RKO (cell line): Measurements from ENCODE around the gene GLIS2.

Source experiments
- DNase-seq: peaks from one replicate; pipeline ENCODE4 v3.0.0-alpha.2; 2016; ENCODE audit warnings: low spot score

GLIS2 gene

DNA sequence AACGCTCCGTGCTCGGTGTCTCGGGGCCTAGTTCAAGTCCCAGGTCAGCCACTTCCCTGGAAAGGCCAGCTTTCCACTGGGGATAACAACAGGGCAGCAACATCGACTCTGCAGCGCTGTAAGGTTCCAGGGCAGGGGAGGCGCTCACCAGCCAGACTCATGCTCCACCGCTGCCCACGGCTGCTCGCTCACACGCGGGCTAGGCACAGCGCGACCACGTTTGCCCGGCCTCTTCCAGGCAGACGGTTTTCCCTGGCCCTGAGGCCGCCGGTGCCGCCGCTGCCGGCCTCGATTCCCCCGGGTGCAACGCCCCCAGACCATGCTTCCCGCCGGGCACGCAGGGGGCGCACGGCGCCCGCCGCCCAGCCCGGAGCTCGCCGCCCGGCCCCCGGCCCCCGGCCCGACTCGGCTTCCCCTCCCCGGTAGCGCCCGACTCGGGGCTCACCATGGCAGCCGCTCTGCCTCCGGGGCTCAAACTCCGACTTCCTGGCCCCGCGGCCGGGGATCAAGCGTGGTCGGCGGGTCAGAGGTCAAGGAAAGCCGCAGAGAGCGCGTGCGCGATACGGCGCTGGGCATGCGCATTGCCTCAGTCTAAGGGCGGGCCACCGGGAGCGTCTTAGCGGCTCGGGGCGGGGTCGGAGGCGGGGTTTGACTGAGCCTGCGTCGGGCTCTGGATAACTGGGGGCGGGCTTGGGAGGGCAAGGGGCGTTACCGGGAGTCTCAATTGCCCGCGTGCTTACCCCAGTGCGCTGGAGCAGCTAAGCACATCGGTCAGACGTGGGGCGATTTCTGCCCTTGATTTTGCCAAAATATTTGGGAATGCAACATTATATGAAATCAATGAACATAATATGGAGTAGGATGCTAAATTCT is 35.2 kb downstream of the GLIS2 start, which contains the start of gene PAM16:
TSS of gene PAM16 (minus strand) at position 535 of the 873 bp plus-strand sequence. CDS start at position 448, 87 bp downstream.
- DNase-seq, result peak; percentile 94

DNA sequence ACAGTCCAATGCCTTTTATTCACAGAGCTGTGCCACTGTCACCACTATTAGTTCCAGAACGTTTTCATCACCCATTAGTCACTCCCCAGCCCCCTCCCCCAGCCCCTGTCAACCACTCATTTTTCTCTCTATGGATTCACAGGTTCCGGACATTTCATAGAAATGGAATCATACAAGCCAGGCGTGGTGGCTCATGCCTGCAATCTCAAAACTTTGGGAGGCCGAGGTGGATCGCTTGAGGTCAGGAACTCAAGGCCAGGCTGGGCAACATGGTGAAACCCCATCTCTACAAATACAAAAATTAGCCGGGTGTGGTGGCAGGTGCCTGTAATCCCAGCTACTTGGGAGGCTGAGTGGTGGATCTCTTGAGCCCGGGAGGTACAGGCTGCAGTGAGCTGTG is 36.0 kb downstream of the GLIS2 start:
- DNase-seq, result peak; percentile 87

DNA sequence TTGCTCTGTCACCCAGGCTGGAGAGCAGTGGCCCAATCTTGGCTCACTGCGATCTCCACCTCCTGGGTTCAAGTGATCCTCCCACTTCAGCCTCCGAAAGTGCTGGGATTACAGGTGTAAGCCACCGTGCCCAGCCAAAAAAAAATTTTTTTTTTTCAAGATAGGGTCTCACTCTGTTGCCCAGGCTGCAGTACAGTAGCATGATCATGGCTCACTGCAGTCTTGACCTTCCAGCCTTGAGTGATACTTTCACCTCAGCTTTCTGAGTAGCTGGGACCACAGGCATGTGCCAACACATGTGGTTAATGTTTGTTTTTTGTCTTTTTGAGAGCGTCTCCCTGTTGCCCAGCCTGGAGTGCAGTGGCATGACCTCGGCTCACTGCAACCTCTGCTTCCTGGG is 37.0 kb downstream of the GLIS2 start:
- DNase-seq, result no peak

DNA sequence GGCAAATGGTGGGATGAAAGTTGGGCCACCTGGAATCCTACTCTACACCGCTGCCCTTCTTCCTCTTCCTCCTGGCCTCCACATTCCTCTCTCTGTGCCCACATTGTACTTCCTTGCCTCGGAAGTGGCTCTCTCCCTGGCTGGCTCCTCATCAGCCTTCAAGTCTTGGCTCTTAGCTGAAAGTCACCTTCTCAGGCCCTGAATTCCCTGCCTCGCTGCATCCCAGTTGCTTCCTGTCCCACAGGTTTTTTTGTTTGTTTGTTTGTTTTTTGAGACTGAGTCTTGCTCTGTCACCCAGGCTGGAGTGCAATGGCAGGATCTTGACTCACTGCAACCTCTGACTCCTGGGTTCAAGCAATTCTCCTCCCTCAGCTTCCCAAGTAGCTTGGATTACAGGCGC is 37.8 kb downstream of the GLIS2 start:
- DNase-seq, result no peak

DNA sequence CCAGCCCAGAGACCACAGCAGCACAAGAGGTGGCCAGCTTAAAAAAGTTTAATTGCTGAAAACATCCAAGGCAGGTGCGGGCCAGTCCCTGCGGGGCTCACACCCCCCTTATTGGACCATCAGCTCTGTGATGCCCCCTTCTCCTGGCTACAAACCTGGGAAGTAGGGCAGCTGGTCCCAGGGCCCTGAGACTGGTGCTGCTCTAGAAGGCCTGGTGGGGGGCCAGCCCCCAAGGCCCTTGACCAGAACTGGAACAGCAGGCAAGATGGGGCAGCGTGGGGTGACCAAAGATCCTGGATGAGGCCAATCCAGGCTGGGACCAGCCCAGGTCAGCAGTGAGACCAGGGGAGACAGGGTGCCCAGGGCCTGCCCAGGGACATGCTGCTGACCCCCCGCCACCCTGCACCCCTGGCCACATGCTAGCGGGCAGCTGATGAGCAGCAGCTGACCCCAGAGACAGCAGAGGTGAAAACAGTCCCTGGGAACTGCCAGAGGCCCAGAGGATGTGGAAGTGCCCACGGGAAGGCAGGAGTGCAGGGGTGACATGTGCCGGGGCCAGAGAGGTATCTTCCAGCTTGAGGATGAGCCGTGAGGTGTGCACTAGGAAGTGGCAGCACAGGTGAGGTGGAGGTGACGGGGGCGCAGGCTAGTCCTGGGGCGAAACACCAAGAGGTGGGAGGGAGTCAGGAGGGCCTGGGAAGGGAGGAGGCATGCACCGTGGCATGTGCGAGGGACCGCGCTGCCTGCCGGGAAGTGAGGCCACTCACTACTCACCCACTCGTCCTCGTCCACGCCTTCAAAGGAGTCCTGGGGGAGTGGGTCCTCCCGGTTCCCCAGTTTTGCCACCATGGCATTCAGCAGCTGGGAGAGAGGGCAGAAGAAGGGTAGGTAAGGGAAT is 38.9 kb downstream of the GLIS2 start:
- DNase-seq, result no peak

DNA sequence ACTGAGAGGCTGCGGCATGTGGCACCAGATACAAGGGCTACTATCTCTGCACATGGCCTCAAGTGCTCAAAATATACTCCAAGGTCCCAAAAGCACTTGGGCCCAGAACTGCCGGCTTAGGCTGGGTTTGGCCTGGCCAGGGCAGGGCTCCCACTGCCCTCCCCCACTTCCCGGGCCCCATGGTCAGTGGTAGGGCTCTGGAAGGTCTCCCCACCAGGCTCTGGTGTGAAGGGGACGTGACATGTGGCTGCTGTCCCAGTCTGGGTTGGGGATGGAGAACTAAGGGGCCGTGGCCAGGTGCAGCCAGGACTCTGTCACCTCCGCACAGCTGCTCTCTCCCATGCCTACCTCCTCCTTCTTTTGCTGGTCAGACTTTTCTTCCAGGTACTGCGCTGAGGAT is 41.0 kb downstream of the GLIS2 start:
- DNase-seq, result no peak

DNA sequence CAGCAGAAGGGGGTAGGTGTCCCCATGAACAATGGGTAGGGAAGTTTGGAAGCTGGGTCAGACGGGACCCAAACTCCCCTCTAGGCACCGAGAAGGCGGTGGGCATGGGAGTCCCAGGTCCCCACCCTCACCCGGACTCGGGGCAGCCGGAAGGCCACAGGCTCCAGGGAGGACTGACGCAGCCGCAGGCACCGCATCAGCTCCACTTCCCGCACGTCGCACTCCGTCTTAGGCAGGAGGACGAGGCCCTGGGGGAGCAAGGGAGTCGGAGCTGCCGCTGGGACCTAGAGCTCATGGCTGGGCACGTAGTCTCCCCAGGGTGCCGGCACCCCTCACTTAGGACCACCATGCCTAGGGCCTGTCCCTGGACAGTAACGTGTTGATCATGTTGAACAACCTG is 42.4 kb downstream of the GLIS2 start:
- DNase-seq, result no peak

DNA sequence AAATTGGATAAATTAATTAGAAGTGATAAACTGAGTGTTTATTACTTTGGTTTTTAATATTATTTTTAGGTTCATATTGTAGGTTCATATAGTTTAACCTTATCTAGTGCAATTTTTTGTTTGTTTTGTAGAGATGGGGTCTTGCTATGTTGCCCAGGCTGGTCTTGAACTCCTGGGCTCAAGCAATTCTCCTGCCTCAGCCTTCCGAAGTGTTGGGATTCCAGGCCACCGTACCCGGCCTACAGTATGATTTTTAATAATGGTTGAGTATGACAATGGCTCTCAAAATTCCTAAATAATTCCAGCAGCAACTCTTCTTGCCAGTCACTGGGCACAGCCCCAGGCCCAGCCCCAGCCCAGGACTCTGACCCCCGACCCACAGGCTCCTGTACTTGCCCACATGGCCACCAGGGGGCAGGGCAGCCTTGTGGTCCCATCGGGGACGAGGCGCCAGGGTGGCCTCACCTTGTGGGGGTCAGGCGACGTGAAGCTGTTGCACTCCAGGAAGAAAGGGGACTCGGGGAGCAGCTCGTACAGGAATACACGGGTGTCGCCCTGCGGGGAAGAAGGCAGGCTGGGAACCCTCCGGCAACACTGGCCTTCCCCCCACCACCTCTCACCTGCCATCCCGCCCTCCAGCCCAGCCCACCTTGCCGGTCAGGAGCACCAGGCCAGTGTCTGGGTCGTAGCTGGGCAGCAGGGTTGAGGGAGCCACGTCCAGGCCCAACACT is 43.1 kb downstream of the GLIS2 start:
- no peak for DNase-seq

DNA sequence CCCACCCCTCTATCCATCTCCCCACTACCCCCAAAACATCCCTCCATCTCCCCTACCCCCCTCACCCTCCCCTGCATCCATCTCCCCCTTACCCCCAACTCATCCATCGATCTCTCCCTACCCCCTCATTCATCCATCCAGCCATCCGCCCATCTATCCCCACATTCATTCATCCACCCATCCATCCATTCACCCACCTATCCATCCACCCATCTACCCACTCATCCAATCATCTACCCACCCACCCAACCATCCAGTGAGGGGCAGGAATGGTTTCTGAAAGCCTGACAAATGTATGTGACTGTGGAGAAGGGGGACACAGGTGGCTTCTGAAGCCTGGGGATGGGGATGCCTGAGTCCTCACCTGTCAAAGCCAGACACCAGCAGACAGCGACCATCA is 44.0 kb downstream of the GLIS2 start:
- DNase-seq, result no peak

DNA sequence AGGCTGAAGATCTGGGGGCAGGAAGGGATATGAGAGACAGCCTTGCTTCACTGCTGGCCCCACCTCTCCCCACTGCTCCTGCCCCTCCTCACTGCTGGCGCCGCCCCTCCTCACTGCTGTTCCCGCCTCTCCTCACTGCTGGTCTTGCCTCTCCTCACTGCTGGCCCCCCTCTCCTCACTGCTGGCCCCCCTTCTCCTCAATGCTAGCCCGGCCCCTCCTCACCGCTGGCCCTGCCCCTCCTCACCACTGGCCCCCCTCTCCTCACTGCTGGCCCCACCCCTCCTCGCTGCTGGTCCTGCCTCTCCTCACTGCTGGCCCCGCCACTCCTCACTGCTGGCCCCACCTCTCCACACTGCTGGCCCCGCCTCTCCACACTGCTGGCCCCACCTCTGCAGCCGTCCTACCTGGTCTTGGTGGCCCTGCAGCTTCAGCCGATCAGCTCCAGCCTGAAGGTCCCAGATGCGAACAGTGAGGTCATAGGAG is 44.7 kb downstream of the GLIS2 start:
- DNase-seq, result no peak

DNA sequence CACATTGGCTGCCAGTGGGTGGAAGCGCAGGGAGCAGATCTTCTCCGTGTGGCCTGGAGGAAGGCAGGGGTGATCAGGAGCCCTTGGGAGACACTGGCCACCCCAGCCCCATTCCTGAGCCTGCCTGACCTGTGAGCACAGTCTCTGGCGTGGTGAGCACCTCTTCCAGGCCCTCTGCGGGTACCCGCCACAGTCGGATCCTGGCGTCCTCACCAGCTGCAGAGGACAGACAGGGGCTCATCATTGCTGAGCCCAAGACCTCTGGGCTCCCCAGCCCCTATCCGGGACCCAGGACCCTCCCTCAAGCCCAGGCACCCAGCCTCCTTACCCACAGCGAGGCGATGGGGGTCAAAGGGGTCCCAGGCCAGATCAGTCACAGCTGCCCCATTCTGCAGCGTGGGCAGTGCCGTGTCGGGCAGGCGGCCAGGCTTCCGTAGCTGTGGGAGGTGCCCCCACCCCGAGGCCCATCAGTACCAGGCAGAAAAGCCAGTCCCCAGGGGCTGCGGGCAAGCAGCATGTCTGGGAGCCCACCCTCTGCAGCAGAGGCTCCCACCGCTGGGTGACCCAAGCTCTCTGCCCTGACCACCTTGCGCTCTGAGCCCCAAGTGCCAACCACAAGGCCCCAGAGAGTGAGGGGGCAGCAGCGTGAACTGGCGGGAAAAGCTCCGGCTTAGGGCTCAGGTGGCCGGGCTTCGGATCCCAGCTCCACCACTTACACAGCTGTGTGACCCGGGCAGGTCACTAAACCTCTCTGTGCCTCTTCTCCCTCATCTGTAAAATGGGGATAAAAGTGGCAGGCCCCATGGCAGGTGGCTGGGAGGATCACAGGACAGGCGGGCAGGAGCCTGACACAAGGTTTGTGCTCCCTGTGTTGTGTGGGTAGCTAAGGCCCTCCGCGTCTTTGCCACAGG is 45.4 kb downstream of the GLIS2 start:
- no peak for DNase-seq

DNA sequence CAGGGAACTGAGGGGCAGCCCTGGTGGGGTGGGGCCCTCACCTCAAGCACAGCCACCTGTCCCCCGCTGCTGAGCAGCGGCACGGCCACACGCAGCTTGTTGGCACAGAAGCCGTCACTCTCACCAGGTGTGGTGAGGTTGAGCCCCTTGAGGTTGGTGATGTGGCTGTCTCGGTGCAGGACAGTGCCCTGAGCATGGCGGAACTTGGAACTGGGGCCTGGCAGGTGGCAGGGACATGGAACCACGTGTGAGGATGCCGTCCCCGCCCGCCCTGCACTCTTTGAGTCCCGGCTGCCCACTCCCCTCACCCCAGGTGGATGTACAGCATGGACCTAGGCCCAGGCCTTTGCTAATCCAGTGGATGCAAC is 46.1 kb downstream of the GLIS2 start:
- no peak for DNase-seq

DNA sequence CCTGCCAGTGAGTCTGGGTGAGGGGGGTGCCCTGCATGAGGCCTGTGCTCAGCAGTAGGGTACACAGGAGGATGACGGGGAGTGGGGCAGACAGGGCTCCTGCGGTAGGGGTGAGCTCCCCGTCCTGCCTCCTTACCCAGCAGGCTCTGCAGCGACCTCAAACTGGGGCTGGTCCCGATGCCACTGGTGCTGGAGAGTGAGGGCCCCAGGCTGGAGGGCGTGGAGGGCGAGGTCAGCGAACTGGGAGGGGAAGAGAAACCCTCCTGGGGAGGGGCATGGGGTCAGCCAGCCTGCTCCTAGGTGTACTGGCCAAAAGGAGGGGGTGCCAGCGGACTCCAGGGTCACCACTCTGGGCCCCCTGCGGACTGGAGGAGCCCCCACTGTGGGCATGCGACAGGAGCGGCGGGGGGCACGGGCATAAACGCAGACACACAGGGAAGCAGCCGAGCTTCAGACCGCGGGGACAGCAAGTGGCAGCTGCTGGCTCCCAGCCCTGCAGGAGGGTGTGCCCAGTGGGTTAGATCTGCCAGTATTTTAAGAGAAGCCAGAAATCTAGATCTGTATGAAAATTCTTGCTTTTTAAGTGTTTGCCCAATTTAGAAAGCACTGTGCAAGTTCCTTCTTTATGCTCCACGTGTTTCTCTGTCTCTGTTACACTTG is 46.7 kb downstream of the GLIS2 start:
- no peak for DNase-seq

DNA sequence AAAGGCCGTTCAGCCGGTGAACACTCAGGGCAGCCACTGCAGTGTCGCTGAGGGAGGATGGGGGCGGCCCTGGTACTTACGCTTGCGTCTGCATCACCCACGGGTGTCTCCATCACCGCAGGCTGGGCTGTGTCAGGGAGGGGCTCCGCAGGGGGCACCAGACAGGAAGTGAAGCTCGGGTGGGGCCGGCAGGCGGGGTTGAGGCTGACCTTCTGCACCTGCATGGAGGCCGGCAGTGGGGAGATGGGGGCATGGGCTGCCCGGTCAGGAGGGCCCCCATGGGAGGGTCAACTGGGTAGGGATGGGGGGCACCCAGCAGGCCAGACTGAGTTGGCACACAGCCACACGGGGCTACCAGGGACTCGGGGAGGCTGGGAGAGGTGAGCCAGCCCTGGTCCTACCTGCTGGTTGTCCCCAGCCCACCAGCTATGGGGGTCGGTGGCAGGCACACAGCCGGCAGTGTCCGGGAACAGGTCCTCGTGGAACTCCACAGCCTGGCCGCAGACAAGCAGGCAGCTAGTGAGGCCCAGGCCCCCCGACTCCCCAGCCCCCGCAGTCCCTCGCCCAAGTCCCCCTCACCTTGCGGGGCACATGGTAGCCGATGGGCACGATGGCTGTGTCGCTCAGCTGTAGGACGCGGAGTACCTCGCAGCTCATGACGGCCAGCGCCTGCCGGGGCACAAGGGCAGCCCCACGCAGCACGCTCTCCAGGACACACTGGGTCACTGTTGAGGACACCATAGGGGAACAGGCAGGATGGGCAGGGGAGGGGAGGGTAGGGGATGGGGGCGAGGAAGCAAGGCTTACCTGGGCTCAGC is 48.5 kb downstream of the GLIS2 start:
- no peak for DNase-seq

DNA sequence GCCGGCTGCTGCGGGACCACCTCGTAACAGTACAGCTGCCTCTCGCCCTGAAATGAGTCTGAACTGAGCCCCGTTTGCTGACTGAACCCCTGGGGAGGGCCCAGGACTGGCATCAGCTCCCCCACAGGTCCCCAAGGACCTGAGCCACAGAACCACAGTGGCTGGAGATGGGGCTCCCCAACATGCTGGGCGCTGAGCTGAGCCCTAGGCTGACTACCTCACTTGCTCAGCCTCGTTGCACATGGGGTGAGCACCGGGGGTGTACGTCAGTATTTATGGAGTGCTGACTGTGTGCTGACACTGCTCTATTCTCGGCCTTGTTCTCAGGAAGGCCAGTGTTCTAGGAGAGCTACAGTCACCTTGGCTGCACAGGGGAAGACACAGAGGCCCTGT is 49.1 kb downstream of the GLIS2 start:
- DNase-seq, result no peak

DNA sequence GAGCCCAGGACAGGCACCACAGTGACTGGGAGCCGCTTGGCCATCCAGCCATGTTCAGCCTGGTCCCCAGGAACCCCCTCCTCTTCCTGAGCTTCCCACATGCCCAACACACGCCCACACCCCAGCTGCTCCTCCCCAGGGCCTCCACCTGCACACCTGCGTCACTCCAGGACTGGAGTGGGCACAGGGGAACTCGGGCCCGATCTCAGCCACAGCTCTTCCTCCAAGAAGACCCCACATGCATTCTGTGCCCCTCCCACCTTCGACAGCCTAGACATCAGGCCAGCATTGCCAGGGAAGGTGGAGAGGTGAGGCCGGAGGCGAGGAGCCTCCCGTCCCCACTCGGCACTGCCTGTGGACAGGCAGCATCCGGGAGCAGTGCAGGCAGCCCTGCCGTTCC is 49.7 kb downstream of the GLIS2 start:
- no peak for DNase-seq

DNA sequence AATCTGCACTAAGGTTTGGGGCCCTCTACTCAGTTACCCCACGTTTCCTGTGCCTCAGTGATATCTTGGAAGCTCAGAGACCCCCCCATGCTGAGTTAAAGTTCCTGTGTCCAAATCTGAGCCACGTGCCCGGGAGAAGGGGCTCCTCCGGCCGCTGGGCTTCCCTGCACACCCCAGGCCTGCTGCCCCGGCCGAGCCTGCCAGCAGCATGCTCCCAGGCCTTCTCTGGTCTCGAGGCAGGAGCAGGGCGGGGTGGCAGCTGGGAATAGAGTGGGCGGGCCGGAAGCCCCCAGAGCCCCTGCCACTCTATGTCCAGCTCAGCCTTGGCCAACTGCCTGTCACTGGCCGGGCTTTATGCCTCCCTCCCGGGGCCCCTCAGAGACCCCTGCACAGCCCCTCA is 50.1 kb downstream of the GLIS2 start:
- no peak for DNase-seq

DNA sequence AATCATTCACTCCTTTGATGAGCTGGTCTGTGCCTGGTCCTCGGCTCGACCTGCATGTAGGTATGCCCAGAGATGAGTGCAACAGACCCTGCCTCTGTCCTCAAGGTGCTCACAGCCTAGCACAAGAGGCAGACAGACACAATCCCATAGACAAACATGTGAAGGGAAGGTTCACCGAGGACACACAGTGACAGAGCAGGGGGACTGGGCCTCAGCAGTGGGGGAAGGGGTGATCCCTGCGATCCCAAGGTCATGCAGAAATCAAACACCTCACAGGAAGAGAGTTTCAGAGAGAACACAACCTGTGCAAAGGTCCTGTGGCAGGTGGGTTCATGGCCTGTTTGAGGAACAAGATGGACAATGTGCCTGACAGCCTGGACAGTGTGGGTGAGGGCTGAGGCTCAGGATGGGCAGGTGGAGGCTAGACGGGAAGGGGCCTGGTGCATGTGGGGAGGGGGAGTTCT is 51.6 kb downstream of the GLIS2 start:
- no peak for DNase-seq

DNA sequence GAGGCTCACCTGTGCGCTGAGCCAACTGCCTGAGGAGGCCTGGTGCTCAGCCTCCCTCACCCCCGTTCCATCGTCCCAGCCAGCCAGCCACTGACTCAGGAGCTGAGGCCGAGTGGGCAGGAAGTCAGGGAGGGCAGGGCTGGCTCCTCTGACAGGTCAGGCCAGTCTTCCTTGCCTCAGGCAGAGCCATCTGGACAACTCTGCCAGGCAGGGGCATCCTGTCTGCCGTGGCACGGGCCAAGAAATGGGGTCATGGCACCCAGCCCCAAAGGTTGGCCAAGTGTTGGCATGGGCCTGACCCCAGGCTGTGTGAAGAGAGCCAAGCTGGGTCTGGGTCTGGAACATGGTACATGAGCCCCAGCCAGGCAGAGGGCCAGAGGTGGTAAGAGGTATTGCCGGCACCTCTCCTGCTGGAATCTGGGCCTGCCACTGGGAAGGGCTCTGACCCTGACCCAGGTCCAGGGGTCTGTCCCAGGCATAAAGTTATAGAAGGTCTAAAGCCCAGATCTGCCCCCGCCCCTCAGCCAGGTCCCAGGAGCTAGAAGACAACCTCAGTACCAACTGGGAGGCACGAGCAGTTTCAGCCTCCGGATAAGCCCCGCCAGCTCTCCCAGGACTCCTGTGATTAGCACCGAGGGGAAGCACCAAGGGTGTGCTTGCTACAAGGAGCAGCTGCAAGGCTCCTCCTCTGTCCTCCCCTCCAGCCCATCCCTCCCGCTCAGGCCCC is 53.3 kb downstream of the GLIS2 start:
- DNase-seq, result no peak
